ENCODE results near the gene SLC30A3. TPM values are rescaled to one million over a fixed set of nuclear protein-coding genes. Genes with fewer than 3 reads are reported as not detected.
A peak's percentile ranks its signal among the peaks of the same experiment; 100 is the strongest.

SLC30A3 gene
- total and polyA plus RNA-seq, 2 of the 13 experiments (the other 11 are each of a cell fraction or from before 2014, with no cell fraction given), result 0.38 to 0.79 TPM

GRCh38 chr2:27217173-27218121 is 45.4 kb downstream of the SLC30A3 start, which contains the start of gene CAD (continued):
- 0 out of 2 replicates have a peak, but pooled peaks have one; percentile 31 for TF ChIP-seq HMGXB3 (CRISPR knock-in tag; IDR thresholded peaks at IDR 0.05; ENCODE audit: borderline replicate concordance)
- peak; percentile 86 for TF ChIP-seq NFKB2 (CRISPR knock-in tag; IDR thresholded peaks at IDR 0.05; ENCODE audit: borderline replicate concordance)
- peak; percentile 77; the same call in 1 of the 2 replicates for TF ChIP-seq ZNF616 (CRISPR knock-in tag; IDR thresholded peaks at IDR 0.05; ENCODE audit: low read depth)
- no peak for TF ChIP-seq FOXA3 (CRISPR knock-in tag; IDR thresholded peaks at IDR 0.05)
- TF ChIP-seq STAG1 (CRISPR knock-in tag; IDR thresholded peaks at IDR 0.05), result peak; percentile 18
- TF ChIP-seq ZNF564 (CRISPR knock-in tag; IDR thresholded peaks at IDR 0.05), result no peak
- 0 out of 2 replicates have a peak, but pooled peaks have one; percentile 26 for TF ChIP-seq MLX (CRISPR knock-in tag; IDR thresholded peaks at IDR 0.05)
- no peak for TF ChIP-seq GATA4 (IDR thresholded peaks at IDR 0.05; ENCODE audit: borderline replicate concordance, low read depth)
- TF ChIP-seq MXD3 (CRISPR knock-in tag; IDR thresholded peaks at IDR 0.05), result peak; percentile 79; the same call in 1 of the 2 replicates
- TF ChIP-seq NR3C1 (CRISPR knock-in tag; IDR thresholded peaks at IDR 0.05), result no peak
- TF ChIP-seq ZNF619 (CRISPR knock-in tag; IDR thresholded peaks at IDR 0.05), result peak; percentile 79; the same call in 1 of the 2 replicates
- TF ChIP-seq ZNF512 (CRISPR knock-in tag; IDR thresholded peaks at IDR 0.05), result no peak
- 0 out of 2 replicates have a peak, but pooled peaks have one; percentile 24 for TF ChIP-seq SP5 (CRISPR knock-in tag; IDR thresholded peaks at IDR 0.05; ENCODE audit: borderline replicate concordance, low read depth)
- TF ChIP-seq DDIT3 (CRISPR knock-in tag; IDR thresholded peaks at IDR 0.05), result no peak
- TF ChIP-seq ZNF337 (CRISPR knock-in tag; IDR thresholded peaks at IDR 0.05; ENCODE audit: borderline replicate concordance, low read depth), result no peak
- TF ChIP-seq XRCC5 (optimal IDR thresholded peaks at IDR 0.05; ENCODE audit: low read length), result no peak
- no peak for TF ChIP-seq ZNF790 (CRISPR knock-in tag; IDR thresholded peaks at IDR 0.05; ENCODE audit: borderline replicate concordance)
- no peak for TF ChIP-seq ZNF501 (CRISPR knock-in tag; IDR thresholded peaks at IDR 0.05)
- TF ChIP-seq SP4 (CRISPR knock-in tag; IDR thresholded peaks at IDR 0.05), result peak; percentile 28; the same call in 1 of the 2 replicates
- TF ChIP-seq DRAP1 (CRISPR knock-in tag; IDR thresholded peaks at IDR 0.05), result no peak
